Natural killer cell (primary cell): Measurements from ENCODE around the gene ST8SIA4. TPM values are rescaled to one million over a fixed set of nuclear protein-coding genes. Genes with fewer than 3 reads are reported as not detected.

Experiments used
- ATAC-seq, 3 donors: fragments of 150-1000 bp in 2 of 3; fragments of 200-7000 bp in 1 of 3; cut with Tn5 transposase; 1 replicate in 1 of 3; 2 replicates in 2 of 3; pipeline ENCODE4 v1.10.0; 2021; ENCODE audit warnings: mild to moderate bottlenecking in 2 of 3, moderate library complexity in 2 of 3
- DNase-seq, 2 donors: peaks; one replicate each; pipeline versions ENCODE4 v3.0.0 to v3.0.0-alpha.2; 2013 to 2021; ENCODE audit warnings: mixed read lengths in 1 of 2
- H3K27ac ChIP-seq: one replicate; pipeline ENCODE4 v1.5.1; 2013; ENCODE audit warnings: mild to moderate bottlenecking, low read length
- H3K27me3 ChIP-seq: one replicate; pipeline ENCODE4 v1.6.1; 2013; ENCODE audit warnings: low read length; ENCODE audit not compliant: control insufficient read depth, insufficient read depth
- H3K36me3 ChIP-seq: one replicate; pipeline ENCODE4 v1.6.1; 2013; ENCODE audit warnings: low read length; ENCODE audit not compliant: control insufficient read depth, insufficient read depth
- H3K4me1 ChIP-seq: one replicate; pipeline ENCODE4 v1.6.1; 2013; ENCODE audit warnings: low read length; ENCODE audit not compliant: control insufficient read depth, insufficient read depth
- H3K4me3 ChIP-seq: one replicate; pipeline ENCODE4 v1.5.1; 2013; ENCODE audit warnings: low read length
- H3K9me3 ChIP-seq: one replicate; pipeline ENCODE4 v1.6.1; 2013; ENCODE audit warnings: low read length; ENCODE audit not compliant: control insufficient read depth, insufficient read depth
- H3K27ac Mint-ChIP-seq, 2 donors: one replicate each; pipeline ENCODE4 v1.8.0; 2022; ENCODE audit warnings: mild to moderate bottlenecking in 2 of 2, mixed read lengths in 2 of 2, moderate library complexity in 1 of 2
- H3K27me3 Mint-ChIP-seq, 2 donors: one replicate each; pipeline ENCODE4 v1.8.0; 2022; ENCODE audit warnings: low read depth in 2 of 2, mixed read lengths in 2 of 2
- H3K36me3 Mint-ChIP-seq: one replicate; pipeline ENCODE4 v1.8.0; 2022; ENCODE audit warnings: mixed read lengths
- H3K4me1 Mint-ChIP-seq, 2 donors: one replicate each; pipeline ENCODE4 v1.8.0; 2022; ENCODE audit warnings: mixed read lengths in 2 of 2
- H3K4me3 Mint-ChIP-seq: one replicate; pipeline ENCODE4 v1.8.0; 2022; ENCODE audit warnings: mild to moderate bottlenecking, moderate library complexity, mixed read lengths
- H3K9me3 Mint-ChIP-seq, 2 donors: one replicate each; pipeline ENCODE4 v1.8.0; 2022; ENCODE audit warnings: mixed read lengths in 2 of 2
- CTCF ChIP-seq: fragments of 200-600 bp; IDR thresholded peaks from one replicate; pipeline ENCODE4 v1.8.0; 2022; ENCODE audit warnings: antibody characterized with exemption
- WGBS: methylation state at CpG from one replicate; pipeline ENCODE4 v1.1.7; 2013; ENCODE audit warnings: missing lambda C conversion rate; ENCODE audit not compliant: insufficient coverage; 5-methylcytosine and 5-hydroxymethylcytosine counted together
- intact Hi-C: fragments of 100-400 bp; cut with micrococcal nuclease; formaldehyde crosslinking; loops from one replicate; pipeline ENCODE4 v1.14.2; 2022
- total RNA-seq, 4 donors: library from RNA; stranded (reverse); fragments of 120-200 nt in 1 of 4; gene quantifications; one replicate each; pipeline versions ENCODE4 v1.2.3 to v1.2.4, GENCODE V29; 2013 to 2022

The ST8SIA4 gene
- total RNA-seq, 3 donors from 2014 or later (not counting 1 experiment from before 2014, with no cell fraction given), result 36.3 to 63.1 (median 59.9) TPM

GRCh38 chr5:100777680-100778300, 125.3 kb downstream of the ST8SIA4 start:
- peak in 1 of 2 donors; percentile 33 for DNase-seq
- Mint-ChIP-seq H3K27me3 (no peaks in the 10 kb centered on the region), H3K4me3 (peak overlapping the region; percentile 10), H3K36me3 (no peaks in the 10 kb centered on the region), H3K4me1 (peaks cover 23 to 36% of the 10 kb centered on the region in 2 donors), H3K9me3 (no peaks in the 10 kb centered on the region), H3K27ac (peak overlapping the region in 1 of 2 donors; percentile 7)
- TF ChIP-seq CTCF, result no peak
- 52% methylated on average over 4 of the region's 4 CpGs for WGBS
- H3K36me3 ChIP-seq, result no peaks in the 10 kb centered on the region
- peaks cover 4% of the 10 kb centered on the region for H3K4me1 ChIP-seq
- H3K27ac ChIP-seq, result no peak overlapping the region
- intact Hi-C loops, result no loop called here
- no peak overlapping the region for H3K4me3 ChIP-seq
- no peak for ATAC-seq
- no peaks in the 10 kb centered on the region for H3K9me3 ChIP-seq
- no peaks in the 10 kb centered on the region for H3K27me3 ChIP-seq

GRCh38 chr5:100775533-100775855, 127.6 kb downstream of the ST8SIA4 start:
- Mint-ChIP-seq H3K4me3 (no peak overlapping the region), H3K4me1 (peaks cover 16 to 27% of the 10 kb centered on the region in 2 donors), H3K36me3 (no peaks in the 10 kb centered on the region), H3K27me3 (no peaks in the 10 kb centered on the region), H3K27ac (no peak overlapping the region), H3K9me3 (no peaks in the 10 kb centered on the region)
- no peaks in the 10 kb centered on the region for H3K27me3 ChIP-seq
- no peaks in the 10 kb centered on the region for H3K9me3 ChIP-seq
- DNase-seq (no peak), ATAC-seq (no peak)
- H3K27ac ChIP-seq, result no peak overlapping the region
- peaks cover 4% of the 10 kb centered on the region for H3K4me1 ChIP-seq
- no peaks in the 10 kb centered on the region for H3K36me3 ChIP-seq
- WGBS, result 95% methylated on average over 4 of the region's 5 CpGs
- TF ChIP-seq CTCF, result no peak
- H3K4me3 ChIP-seq, result no peak overlapping the region
- intact Hi-C loops, result no loop called here

GRCh38 chr5:100772548-100772947, 130.5 kb downstream of the ST8SIA4 start:
- H3K4me3 ChIP-seq, result no peak overlapping the region
- intact Hi-C loops, result no loop called here
- H3K4me1 Mint-ChIP-seq, result peaks cover 2 to 6% of the 10 kb centered on the region in 2 donors
- no peak overlapping the region for H3K27ac ChIP-seq
- no peak overlapping the region for H3K27ac Mint-ChIP-seq
- ATAC-seq (no peak), DNase-seq (no peak)
- peaks cover 0 to 3% of the 10 kb centered on the region in 2 donors for H3K27me3 Mint-ChIP-seq
- TF ChIP-seq CTCF, result no peak
- no peak overlapping the region for H3K4me3 Mint-ChIP-seq
- H3K36me3 Mint-ChIP-seq, result no peaks in the 10 kb centered on the region
- no peaks in the 10 kb centered on the region for H3K36me3 ChIP-seq
- H3K9me3 Mint-ChIP-seq, result no peaks in the 10 kb centered on the region
- no peaks in the 10 kb centered on the region for H3K27me3 ChIP-seq
- H3K4me1 ChIP-seq, result no peaks in the 10 kb centered on the region
- no peaks in the 10 kb centered on the region for H3K9me3 ChIP-seq
- WGBS, result 95% methylated on average over 2 of the region's 2 CpGs

- no peak overlapping the region for H3K27ac ChIP-seq
- WGBS, result 89% methylated on average over 3 of the region's 3 CpGs
- no peak for TF ChIP-seq CTCF
- peaks cover 0 to 3% of the 10 kb centered on the region in 2 donors for H3K27me3 Mint-ChIP-seq
- ATAC-seq (no peak), DNase-seq (no peak)
- H3K27ac Mint-ChIP-seq, result no peak overlapping the region
- H3K4me3 ChIP-seq, result no peak overlapping the region
- no peaks in the 10 kb centered on the region for H3K9me3 ChIP-seq
- no peaks in the 10 kb centered on the region for H3K36me3 ChIP-seq
- no peaks in the 10 kb centered on the region for H3K27me3 ChIP-seq
- no peaks in the 10 kb centered on the region for H3K4me1 ChIP-seq
- intact Hi-C loops, result no loop called here
- H3K4me3 Mint-ChIP-seq, result no peak overlapping the region
- H3K36me3 Mint-ChIP-seq, result no peaks in the 10 kb centered on the region
- no peaks in the 10 kb centered on the region for H3K9me3 Mint-ChIP-seq
- peaks cover 0 to 4% of the 10 kb centered on the region in 2 donors for H3K4me1 Mint-ChIP-seq
Observed at GRCh38 chr5:100772006-100772405, 131.1 kb downstream of the ST8SIA4 start.
